ENCODE data around the gene TUBA4B.
"Not testable (repeated sequence)": the region's sequence is repeated elsewhere in the genome, so short reads cannot be mapped to it uniquely, and the experiment has no call there.

- not testable (repeated sequence) for TF ChIP-seq EZH2 (IDR thresholded peaks at IDR 0.05); POLR2AphosphoS5 (IDR thresholded peaks at IDR 0.05; ENCODE audit: borderline replicate concordance, low read depth, low read length); FOXP2 (optimal IDR thresholded peaks at IDR 0.05; ENCODE audit: control extremely low read depth, extremely low read length, insufficient read depth)
Measured at GRCh38 chr2:219312683-219313263, 59.7 kb downstream of the TUBA4B start.
